Neutrophil (primary cell): ENCODE data around the gene MICAL3.

Experiments used
- H3K27ac ChIP-seq: fragments of 200-600 bp; sonication (generic); 2 replicates; pipeline ENCODE4 v1.5.1; 2016; ENCODE audit warnings: mild to moderate bottlenecking, moderate library complexity
- H3K27me3 ChIP-seq: fragments of 200-600 bp; sonication (generic); 2 replicates; pipeline ENCODE4 v1.6.0; 2016; ENCODE audit warnings: mild to moderate bottlenecking
- H3K36me3 ChIP-seq: fragments of 200-600 bp; sonication (generic); 2 replicates; pipeline ENCODE4 v1.5.1; 2017
- H3K4me1 ChIP-seq, 2 experiments: fragments of 200-600 bp in 1 of 2; sonication (generic) in 1 of 2; 1 replicate in 1 of 2; 2 replicates in 1 of 2; pipeline versions ENCODE4 v1.5.1 to v1.6.1; 2013 to 2016; ENCODE audit warnings: low read depth in 1 of 2, low read length in 1 of 2, mild to moderate bottlenecking in 1 of 2, moderate library complexity in 1 of 2; ENCODE audit not compliant: control insufficient read depth in 1 of 2, insufficient read depth in 1 of 2
- H3K4me3 ChIP-seq, 2 experiments: fragments of 200-600 bp in 1 of 2; sonication (generic) in 1 of 2; 1 replicate in 1 of 2; 2 replicates in 1 of 2; pipeline ENCODE4 v1.5.1; 2013 to 2016; ENCODE audit warnings: low read depth in 1 of 2, low read length in 1 of 2, mild to moderate bottlenecking in 1 of 2, moderate library complexity in 1 of 2
- H3K9me3 ChIP-seq: fragments of 200-600 bp; sonication (generic); 2 replicates; pipeline ENCODE4 v1.5.1; 2016
- CTCF ChIP-seq: fragments of 200-600 bp; sonication (generic); IDR thresholded peaks from 2 replicates; pipeline ENCODE4 v1.5.1; 2016; ENCODE audit warnings: antibody characterized with exemption

MICAL3 gene

GRCh38 chr22:17977371-17977770 is 47.0 kb downstream of the MICAL3 start:
- no peak for TF ChIP-seq CTCF
- H3K9me3 ChIP-seq: no peaks in the 10 kb centered on the region
- H3K27me3 ChIP-seq: peaks cover 11% of the 10 kb centered on the region
- no peak overlapping the region for H3K27ac ChIP-seq
- no peak overlapping the region for H3K4me3 ChIP-seq
- H3K4me1 ChIP-seq: peaks cover 15 to 23% of the 10 kb centered on the region in 2 experiments
- no peaks in the 10 kb centered on the region for H3K36me3 ChIP-seq

GRCh38 chr22:17976121-17976520 is 48.2 kb downstream of the MICAL3 start:
- Histone ChIP-seq H3K4me3 (no peak overlapping the region), H3K4me1 (peaks cover 15 to 23% of the 10 kb centered on the region in 2 experiments), H3K27me3 (peaks cover 11% of the 10 kb centered on the region), H3K36me3 (no peaks in the 10 kb centered on the region), H3K9me3 (no peaks in the 10 kb centered on the region), H3K27ac (no peak overlapping the region)
- no peak for TF ChIP-seq CTCF

- no peak overlapping the region for H3K4me3 ChIP-seq
- no peaks in the 10 kb centered on the region for H3K9me3 ChIP-seq
- peaks cover 11% of the 10 kb centered on the region for H3K27me3 ChIP-seq
- TF ChIP-seq CTCF: no peak
- H3K36me3 ChIP-seq: no peaks in the 10 kb centered on the region
- H3K27ac ChIP-seq: no peak overlapping the region
- peaks cover 4 to 13% of the 10 kb centered on the region in 2 experiments for H3K4me1 ChIP-seq
Measured at GRCh38 chr22:17974703-17975372, 49.5 kb downstream of the MICAL3 start.

GRCh38 chr22:17974087-17974486 is 50.3 kb downstream of the MICAL3 start:
- no peak overlapping the region for H3K4me3 ChIP-seq
- H3K27me3 ChIP-seq: peaks cover 11% of the 10 kb centered on the region
- H3K27ac ChIP-seq: no peak overlapping the region
- no peaks in the 10 kb centered on the region for H3K36me3 ChIP-seq
- H3K9me3 ChIP-seq: no peaks in the 10 kb centered on the region
- no peak for TF ChIP-seq CTCF
- H3K4me1 ChIP-seq: peaks cover 0 to 8% of the 10 kb centered on the region in 2 experiments

- H3K36me3 ChIP-seq: no peaks in the 10 kb centered on the region
- TF ChIP-seq CTCF: no peak
- peaks cover 11% of the 10 kb centered on the region for H3K27me3 ChIP-seq
- H3K27ac ChIP-seq: no peak overlapping the region
- peaks cover 0 to 8% of the 10 kb centered on the region in 2 experiments for H3K4me1 ChIP-seq
- no peaks in the 10 kb centered on the region for H3K9me3 ChIP-seq
- H3K4me3 ChIP-seq: no peak overlapping the region
Measured at GRCh38 chr22:17973217-17973616, 51.1 kb downstream of the MICAL3 start.
